K562 (cell line): ENCODE results near the gene USHBP1. TPM values are rescaled to one million over a fixed set of nuclear protein-coding genes. Genes with fewer than 3 reads are reported as not detected.

Experiments used
- CREM ChIP-seq: IDR thresholded peaks from 2 replicates; pipeline ENCODE4 v1.6.1; 2014; ENCODE audit warnings: antibody characterized with exemption, low read depth
- ELF1 ChIP-seq: fragments of 200-800 bp; sonication (Bioruptor generic); IDR thresholded peaks from 2 replicates; pipeline ENCODE4 v1.6.1; 2016; ENCODE audit warnings: missing genetic modification characterization, missing compliant biosample characterization
- ESRRA ChIP-seq: fragments of 450-650 bp; IDR thresholded peaks from 2 replicates; pipeline ENCODE4 v1.6.1; 2014; ENCODE audit warnings: low read depth, mild to moderate bottlenecking, moderate library complexity, borderline replicate concordance
- FOS ChIP-seq: IDR thresholded peaks from 3 replicates; pipeline ENCODE4 v1.6.1; 2011; ENCODE audit not compliant: insufficient read length; ENCODE audit errors: extremely low read depth
- HDAC1 ChIP-seq, 2 experiments: fragments of 450-650 bp; IDR thresholded peaks; 2 replicates each; pipeline ENCODE4 v1.6.1; 2016 to 2017; ENCODE audit warnings: inconsistent platforms in 1 of 2, mild to moderate bottlenecking in 1 of 2, moderate library complexity in 1 of 2
- HLTF ChIP-seq: fragments of 450-650 bp; IDR thresholded peaks from 2 replicates; pipeline ENCODE4 v1.6.1; 2016
- KLF13 ChIP-seq: fragments of 450-650 bp; IDR thresholded peaks from 2 replicates; pipeline ENCODE4 v1.6.1; 2016; ENCODE audit warnings: missing genetic modification characterization, low read depth, mild to moderate bottlenecking, missing compliant biosample characterization, moderate library complexity, borderline replicate concordance
- MXI1 ChIP-seq: IDR thresholded peaks from 2 replicates; pipeline ENCODE4 v1.6.1; 2011; ENCODE audit warnings: low read depth, mild to moderate bottlenecking, improper control_type of control experiment, low read length
- NCOA1 ChIP-seq: fragments of 450-650 bp; IDR thresholded peaks from 2 replicates; pipeline ENCODE4 v1.6.1; 2016; ENCODE audit warnings: low read depth
- NFYB ChIP-seq: IDR thresholded peaks from 2 replicates; pipeline ENCODE4 v1.6.1; 2011; ENCODE audit warnings: mild to moderate bottlenecking, moderate library complexity; ENCODE audit not compliant: insufficient read length; ENCODE audit errors: extremely low read depth
- RBBP5 ChIP-seq: fragments of 200-600 bp; sonication (generic); IDR thresholded peaks from 2 replicates; pipeline ENCODE4 v1.6.1; 2012; ENCODE audit warnings: borderline replicate concordance, mild to moderate bottlenecking, low read length, control low read depth, inconsistent platforms; ENCODE audit not compliant: insufficient read depth, poor library complexity, severe bottlenecking
- RUNX1 ChIP-seq: sonication (generic); IDR thresholded peaks from 2 replicates; pipeline ENCODE4 v1.6.1; 2016; ENCODE audit warnings: antibody characterized with exemption, low read depth
- SIN3B ChIP-seq: fragments of 450-650 bp; IDR thresholded peaks from 2 replicates; pipeline ENCODE4 v1.6.1; 2017; ENCODE audit warnings: low read depth, mild to moderate bottlenecking, moderate library complexity
- SMAD4 ChIP-seq: fragments of 250-450 bp; sonication (Bioruptor Pico); conservative IDR thresholded peaks from 2 replicates; pipeline ENCODE4 v1.8.0; 2021; ENCODE audit warnings: inconsistent platforms, mild to moderate bottlenecking, moderate library complexity
- SOX6 ChIP-seq: fragments of 450-650 bp; IDR thresholded peaks from 2 replicates; pipeline ENCODE4 v1.6.1; 2014; ENCODE audit warnings: mild to moderate bottlenecking
- SP1 ChIP-seq: sonication (generic); formaldehyde crosslinking; IDR thresholded peaks from 2 replicates; pipeline ENCODE4 v1.8.1; 2022; ENCODE audit warnings: mild to moderate bottlenecking, missing genetic modification reagents
- TAF9B ChIP-seq: fragments of 450-650 bp; IDR thresholded peaks from 2 replicates; pipeline ENCODE4 v1.6.1; 2018; ENCODE audit warnings: mild to moderate bottlenecking; ENCODE audit not compliant: partially characterized antibody
- TEAD4 ChIP-seq, 2 experiments: sonication (generic) in 1 of 2; formaldehyde crosslinking in 1 of 2; IDR thresholded peaks; 2 replicates each; pipeline versions ENCODE4 v1.6.1 to v1.8.0; 2012 to 2022; ENCODE audit warnings: borderline replicate concordance in 1 of 2, inconsistent platforms in 1 of 2, low read length in 1 of 2, mild to moderate bottlenecking in 1 of 2, missing genetic modification reagents in 1 of 2
- TRIM24 ChIP-seq, 2 experiments: fragments of 450-650 bp; IDR thresholded peaks; 2 replicates each; pipeline ENCODE4 v1.6.1; 2016
- ZNF124 ChIP-seq: sonication (generic); formaldehyde crosslinking; IDR thresholded peaks from 2 replicates; pipeline ENCODE4 v1.8.1; 2022; ENCODE audit warnings: missing genetic modification reagents
- ZNF174 ChIP-seq: fragments of 250-450 bp; sonication (Bioruptor Pico); IDR thresholded peaks from 2 replicates; pipeline ENCODE4 v1.4.0; 2020; ENCODE audit warnings: mild to moderate bottlenecking
- polyA plus RNA-seq, 8 experiments: library from polyadenylated mRNA; depleted of rRNA in 4 of 8; stranded (reverse) in 5 of 8; unstranded in 3 of 8; fragments of >200 nt; fragmentation: Nextera tagmentation in 2 of 8; fragmentation: Illumina TruSeq in 1 of 8; extraction: Ambion mirVana in 2 of 8; extraction: Trizol in 1 of 8; gene quantifications; 2 replicates each; pipeline versions ENCODE4 v1.2.1 to v1.2.3, GENCODE V29; 2011 to 2014; ENCODE audit warnings: inconsistent platforms in 1 of 8, missing spikeins in 1 of 8
- total RNA-seq, 7 experiments: library from RNA; depleted of rRNA in 6 of 7; stranded (reverse); fragments of >200 nt in 6 of 7; fragmentation: Illumina TruSeq in 2 of 7; extraction: Trizol in 2 of 7; gene quantifications; 2 replicates each; pipeline versions ENCODE4 v1.2.1 to v1.2.3, GENCODE V29; 2011 to 2021; ENCODE audit warnings: low replicate concordance in 1 of 7
- TF ChIP-seq, protein P1 (sequence below): fragments of 250-450 bp; sonication (Bioruptor Pico); IDR thresholded peaks from 2 replicates; pipeline ENCODE4 v1.4.0; 2020
- TF ChIP-seq, protein P2 (sequence below): sonication (generic); formaldehyde crosslinking; IDR thresholded peaks from 2 replicates; pipeline ENCODE4 v1.8.0; 2022; ENCODE audit warnings: missing genetic modification reagents, mild to moderate bottlenecking, borderline replicate concordance

The USHBP1 gene
- total and polyA plus RNA-seq, 9 of the 15 experiments (the other 6 are each of a cell fraction or from before 2014, with no cell fraction given) = 0.03 to 0.10 (median 0.05) TPM; not detected in 5

GRCh38 chr19:17226002-17226933 is 38.3 kb downstream of the USHBP1 start, which contains the start of gene OCEL1 (continued):
- TF ChIP-seq NFYB = peak; percentile 22
- TF ChIP-seq ZNF124 (CRISPR knock-in tag) = no peak
- peak; percentile 90 for TF ChIP-seq SP1 (CRISPR knock-in tag)
- TF ChIP-seq, protein P1, sequence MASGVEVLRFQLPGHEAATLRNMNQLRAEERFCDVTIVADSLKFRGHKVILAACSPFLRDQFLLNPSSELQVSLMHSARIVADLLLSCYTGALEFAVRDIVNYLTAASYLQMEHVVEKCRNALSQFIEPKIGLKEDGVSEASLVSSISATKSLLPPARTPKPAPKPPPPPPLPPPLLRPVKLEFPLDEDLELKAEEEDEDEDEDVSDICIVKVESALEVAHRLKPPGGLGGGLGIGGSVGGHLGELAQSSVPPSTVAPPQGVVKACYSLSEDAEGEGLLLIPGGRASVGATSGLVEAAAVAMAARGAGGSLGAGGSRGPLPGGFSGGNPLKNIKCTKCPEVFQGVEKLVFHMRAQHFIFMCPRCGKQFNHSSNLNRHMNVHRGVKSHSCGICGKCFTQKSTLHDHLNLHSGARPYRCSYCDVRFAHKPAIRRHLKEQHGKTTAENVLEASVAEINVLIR (CRISPR knock-in tag) = peak; percentile 60
- TF ChIP-seq ESRRA = 0 out of 2 replicates have a peak, but pooled peaks have one; percentile 16
- TF ChIP-seq TAF9B = no peak
- peak; percentile 50 for TF ChIP-seq SMAD4 (CRISPR knock-in tag)
- TF ChIP-seq ZNF174 (CRISPR knock-in tag) = no peak
- peak; percentile 35; the same call in 1 of the 2 replicates for TF ChIP-seq SIN3B
- TF ChIP-seq SOX6 = peak; percentile 25; the same call in 1 of the 2 replicates
- no peak for TF ChIP-seq NCOA1
- no peak for TF ChIP-seq TRIM24 (IDR thresholded peaks at IDR 0.05)
- no peak for TF ChIP-seq MXI1
- 0 out of 2 replicates have a peak, but pooled peaks have one; percentile 61 for TF ChIP-seq RUNX1
- TF ChIP-seq ELF1 = peak; percentile 61; the same call in 1 of the 2 replicates
- 0 out of 2 replicates have a peak, but pooled peaks have one; percentile 2 for TF ChIP-seq TEAD4 (IDR thresholded peaks at IDR 0.05; ENCODE audit: low read length)
- TF ChIP-seq TEAD4 (CRISPR knock-in tag; IDR thresholded peaks at IDR 0.05; ENCODE audit: borderline replicate concordance) = no peak
- peak; percentile 61 for TF ChIP-seq RBBP5
- peak; percentile 14 for TF ChIP-seq FOS
- TF ChIP-seq, protein P2, sequence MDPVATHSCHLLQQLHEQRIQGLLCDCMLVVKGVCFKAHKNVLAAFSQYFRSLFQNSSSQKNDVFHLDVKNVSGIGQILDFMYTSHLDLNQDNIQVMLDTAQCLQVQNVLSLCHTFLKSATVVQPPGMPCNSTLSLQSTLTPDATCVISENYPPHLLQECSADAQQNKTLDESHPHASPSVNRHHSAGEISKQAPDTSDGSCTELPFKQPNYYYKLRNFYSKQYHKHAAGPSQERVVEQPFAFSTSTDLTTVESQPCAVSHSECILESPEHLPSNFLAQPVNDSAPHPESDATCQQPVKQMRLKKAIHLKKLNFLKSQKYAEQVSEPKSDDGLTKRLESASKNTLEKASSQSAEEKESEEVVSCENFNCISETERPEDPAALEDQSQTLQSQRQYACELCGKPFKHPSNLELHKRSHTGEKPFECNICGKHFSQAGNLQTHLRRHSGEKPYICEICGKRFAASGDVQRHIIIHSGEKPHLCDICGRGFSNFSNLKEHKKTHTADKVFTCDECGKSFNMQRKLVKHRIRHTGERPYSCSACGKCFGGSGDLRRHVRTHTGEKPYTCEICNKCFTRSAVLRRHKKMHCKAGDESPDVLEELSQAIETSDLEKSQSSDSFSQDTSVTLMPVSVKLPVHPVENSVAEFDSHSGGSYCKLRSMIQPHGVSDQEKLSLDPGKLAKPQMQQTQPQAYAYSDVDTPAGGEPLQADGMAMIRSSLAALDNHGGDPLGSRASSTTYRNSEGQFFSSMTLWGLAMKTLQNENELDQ (CRISPR knock-in tag) = no peak
- TF ChIP-seq HDAC1 (IDR thresholded peaks at IDR 0.05) = peak in 1 of 2 experiments; percentile 74; a peak in 2 of 4 replicates
- TF ChIP-seq HLTF = no peak
- peak; percentile 87 for TF ChIP-seq CREM
- TF ChIP-seq KLF13 (tag) = 0 out of 2 replicates have a peak, but pooled peaks have one; percentile 11
